ENCODE measurements around the gene CDK8.

The CDK8 gene

DNA sequence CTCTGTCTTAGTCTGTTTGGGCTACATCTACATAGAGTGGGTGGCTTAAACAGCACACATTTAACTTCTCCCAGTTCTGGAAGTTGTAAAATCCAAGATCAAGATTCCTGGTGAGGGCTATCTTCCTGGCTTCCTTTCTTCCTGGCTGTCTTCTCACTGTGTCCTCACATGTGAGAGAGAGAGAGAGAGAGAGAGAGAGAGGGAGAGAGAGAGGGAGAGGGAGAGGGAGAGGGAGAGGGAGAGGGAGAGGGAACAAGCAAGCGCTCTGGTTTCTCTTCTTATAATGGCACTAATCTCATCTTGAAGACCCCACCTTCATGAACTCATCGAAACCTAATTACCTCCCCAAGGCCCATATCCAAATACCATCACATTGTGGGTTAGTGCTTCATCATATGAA is 69.2 kb downstream of the CDK8 start:
- DNase-seq: no peak

GRCh38 chr13:26323764-26324163 is 69.8 kb downstream of the CDK8 start:
- DNase-seq: no peak

DNA sequence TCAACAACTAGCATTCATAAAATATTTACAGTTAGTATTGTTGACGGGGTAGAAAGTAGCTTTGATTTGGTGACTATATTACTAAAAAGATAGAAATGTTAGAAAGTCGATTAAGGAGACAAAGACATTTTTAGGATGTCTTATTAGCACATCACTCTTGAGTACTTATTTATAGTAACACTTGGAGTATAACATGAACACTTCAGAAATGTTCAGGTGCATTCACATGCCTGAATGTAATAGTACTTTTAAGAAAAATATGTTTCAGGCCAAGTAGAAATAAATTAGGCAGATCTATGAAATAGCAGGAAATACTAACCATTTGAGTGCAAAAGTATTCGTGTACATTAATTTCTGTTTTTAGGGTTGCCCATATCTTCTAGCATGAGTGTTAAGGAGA is 70.4 kb downstream of the CDK8 start:
- no peak for DNase-seq

DNA sequence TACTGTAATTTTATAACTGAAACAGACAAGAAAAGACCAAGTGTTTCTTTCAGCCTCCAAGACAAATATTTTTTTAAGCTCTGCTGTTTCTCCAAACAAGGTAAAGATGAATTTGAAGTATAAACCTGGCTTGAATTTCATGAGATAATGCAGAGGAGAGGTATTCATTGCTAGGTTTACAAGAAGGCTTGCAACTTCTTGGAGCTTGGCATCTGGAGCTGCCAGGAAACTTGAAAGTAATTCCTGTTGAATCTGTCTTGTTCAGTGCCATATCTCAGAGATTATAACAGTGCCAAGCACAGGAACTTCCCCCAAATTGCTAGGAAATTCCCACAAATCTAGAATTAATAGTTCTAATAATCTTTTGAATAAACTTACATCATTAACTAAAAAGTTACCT is 70.9 kb downstream of the CDK8 start:
- DNase-seq: no peak

DNA sequence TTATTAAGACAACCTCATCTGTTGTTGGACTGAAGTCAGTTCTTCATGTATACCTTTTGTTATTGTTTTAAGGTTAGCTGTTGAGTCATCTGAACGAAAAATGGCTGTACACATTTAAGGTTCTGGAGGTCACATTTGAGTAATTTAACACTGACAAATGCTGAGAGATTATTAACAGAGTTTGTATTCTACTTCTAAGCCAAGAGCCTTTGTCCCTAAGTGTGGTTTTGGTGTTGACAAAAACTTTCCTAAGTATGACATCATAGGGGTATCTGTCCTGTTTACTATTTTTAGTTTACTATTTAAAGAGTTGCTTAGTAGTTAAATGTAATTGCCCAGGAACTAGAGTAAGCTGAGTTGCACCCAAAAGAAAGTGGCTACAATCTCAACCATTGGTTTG is 71.9 kb downstream of the CDK8 start:
- DNase-seq: no peak

DNA sequence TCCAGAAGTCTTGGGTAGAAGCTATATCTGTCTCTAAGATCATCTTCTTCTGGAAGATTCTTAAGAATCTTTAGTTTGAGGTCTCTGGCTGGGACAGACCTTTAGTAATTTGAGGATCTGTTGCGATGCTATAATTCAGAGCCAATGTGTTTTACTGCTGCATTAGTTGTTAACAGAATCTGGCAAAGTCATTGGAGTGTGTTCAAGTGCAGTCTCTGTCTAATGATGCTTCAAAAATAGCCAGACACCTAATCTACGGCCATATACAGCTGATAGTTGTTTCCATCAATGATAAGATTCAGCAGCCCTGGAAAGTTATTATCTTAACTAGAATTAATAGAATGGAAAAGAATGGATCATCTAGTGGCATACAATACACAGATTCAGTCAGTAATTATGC is 72.6 kb downstream of the CDK8 start:
- no peak for DNase-seq

DNA sequence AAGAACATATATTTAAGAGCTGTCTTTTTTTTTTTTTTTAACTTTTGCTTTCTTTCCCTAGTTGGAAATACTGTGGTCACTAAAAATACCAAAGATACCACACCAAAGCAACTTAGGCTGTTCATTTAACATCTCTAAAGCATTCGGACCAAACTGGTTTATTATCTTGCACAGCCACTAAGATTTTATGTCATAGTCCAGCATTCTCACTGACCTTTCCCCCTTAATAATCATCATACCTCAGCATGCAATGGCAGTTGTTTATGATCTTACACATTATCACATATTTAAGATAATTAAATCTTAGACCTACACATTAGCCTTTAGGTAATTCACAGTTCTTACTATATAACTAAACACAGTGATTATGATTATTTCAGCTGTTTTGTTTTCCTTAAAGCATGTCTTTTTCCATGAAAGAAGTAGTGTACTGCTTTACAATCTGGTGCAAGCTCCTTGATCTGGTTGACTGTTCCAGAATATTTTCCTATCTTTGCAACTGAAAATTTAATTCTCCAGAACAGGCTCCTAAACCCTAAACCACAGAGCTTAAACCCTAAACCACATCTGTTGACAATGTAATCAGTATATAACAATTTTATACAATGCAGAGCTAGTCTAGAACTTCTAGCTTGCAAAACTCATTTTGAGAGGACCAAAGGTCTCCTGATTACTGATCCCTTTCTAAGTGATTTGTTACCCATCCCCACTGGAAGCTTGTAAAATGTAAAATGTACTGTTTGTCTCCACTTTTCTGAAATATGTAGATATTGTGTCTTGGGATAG is 74.2 kb downstream of the CDK8 start:
- no peak for DNase-seq

GRCh38 chr13:26335158-26335557 is 81.2 kb downstream of the CDK8 start:
- no peak for DNase-seq

- no peak for DNase-seq
Measured at GRCh38 chr13:26340807-26341206, 86.9 kb downstream of the CDK8 start.

- no peak for DNase-seq
Measured at GRCh38 chr13:26342898-26343297, 89.0 kb downstream of the CDK8 start.

- no peak for DNase-seq
Measured at GRCh38 chr13:26343816-26344215, 89.9 kb downstream of the CDK8 start.

DNA sequence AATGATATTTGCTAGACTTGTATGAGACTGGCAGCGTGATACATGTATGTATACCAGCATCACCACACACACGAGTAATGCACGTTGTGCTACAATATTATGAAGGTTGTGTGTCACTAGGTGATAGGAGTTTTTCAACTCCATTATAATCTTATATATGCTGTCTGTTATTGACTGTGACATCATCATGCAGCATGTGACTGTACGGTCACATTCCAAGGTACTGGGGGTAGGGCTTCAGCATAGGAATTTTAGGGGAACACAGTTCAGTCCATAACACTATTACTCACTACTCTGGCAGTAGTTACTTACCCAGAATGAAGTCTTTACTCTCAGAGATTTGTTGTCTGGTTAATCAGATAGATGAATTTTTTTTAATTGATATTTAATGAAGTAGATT is 91.1 kb downstream of the CDK8 start:
- DNase-seq: no peak

DNA sequence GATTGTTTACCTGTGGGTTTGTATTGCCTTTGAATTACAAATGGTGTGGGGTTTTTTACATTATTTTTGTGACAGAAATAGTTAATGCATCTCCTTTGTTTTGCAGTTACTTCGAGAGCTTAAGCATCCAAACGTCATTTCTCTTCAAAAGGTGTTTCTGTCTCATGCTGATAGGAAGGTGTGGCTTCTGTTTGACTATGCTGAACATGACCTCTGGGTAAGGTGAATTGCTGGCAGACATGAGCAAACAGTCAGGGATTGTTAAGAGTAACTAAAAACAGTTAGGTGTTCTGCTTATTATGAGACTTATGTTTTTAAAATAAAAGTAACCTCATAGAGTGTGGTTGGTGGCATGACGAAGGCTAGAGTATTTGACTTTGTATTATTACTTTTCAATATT is 95.0 kb downstream of the CDK8 start:
- no peak for DNase-seq

GRCh38 chr13:26362261-26362660 is 108.3 kb downstream of the CDK8 start:
- no peak for DNase-seq

DNA sequence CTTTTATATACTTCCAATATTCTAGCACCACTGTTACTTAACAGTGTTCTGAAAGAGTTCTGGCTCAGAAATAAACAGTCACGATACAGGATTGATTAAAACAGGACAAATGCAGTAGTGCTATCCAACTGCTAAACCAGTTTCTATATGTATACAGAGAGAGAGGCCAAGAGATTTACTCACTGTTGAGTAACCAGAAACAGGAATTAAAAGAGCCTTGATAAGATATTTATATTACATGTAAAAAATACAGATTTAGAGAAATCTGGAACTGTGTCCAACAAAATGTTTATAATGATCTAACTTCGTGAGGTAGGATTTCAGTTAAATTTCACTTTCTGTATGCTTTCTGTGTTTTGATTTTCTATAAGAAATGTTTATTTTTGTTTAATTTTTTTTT is 116.6 kb downstream of the CDK8 start:
- DNase-seq: no peak

GRCh38 chr13:26372747-26373146 is 118.8 kb downstream of the CDK8 start:
- no peak for DNase-seq

- DNase-seq: no peak
Measured at GRCh38 chr13:26376430-26376829, 122.5 kb downstream of the CDK8 start.

DNA sequence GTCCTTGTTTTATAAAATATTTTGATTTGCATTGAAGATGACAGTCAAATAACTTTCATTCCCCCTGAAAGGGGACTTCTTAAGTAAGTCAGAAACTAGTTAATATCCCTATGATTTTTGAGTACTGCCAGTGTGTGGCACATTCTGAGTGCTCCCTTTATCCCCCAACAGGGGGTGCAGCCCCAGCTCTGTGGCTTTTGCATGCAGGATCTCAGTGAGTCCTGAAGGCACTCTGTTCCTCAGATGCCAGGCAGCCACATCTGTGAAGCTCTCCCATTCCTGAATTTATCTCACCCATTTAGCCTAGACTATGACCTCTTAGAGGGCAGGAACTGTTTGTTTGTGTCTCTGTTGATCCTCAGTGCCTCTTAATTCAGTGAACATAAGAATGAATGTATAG is 123.1 kb downstream of the CDK8 start:
- DNase-seq: no peak

DNA sequence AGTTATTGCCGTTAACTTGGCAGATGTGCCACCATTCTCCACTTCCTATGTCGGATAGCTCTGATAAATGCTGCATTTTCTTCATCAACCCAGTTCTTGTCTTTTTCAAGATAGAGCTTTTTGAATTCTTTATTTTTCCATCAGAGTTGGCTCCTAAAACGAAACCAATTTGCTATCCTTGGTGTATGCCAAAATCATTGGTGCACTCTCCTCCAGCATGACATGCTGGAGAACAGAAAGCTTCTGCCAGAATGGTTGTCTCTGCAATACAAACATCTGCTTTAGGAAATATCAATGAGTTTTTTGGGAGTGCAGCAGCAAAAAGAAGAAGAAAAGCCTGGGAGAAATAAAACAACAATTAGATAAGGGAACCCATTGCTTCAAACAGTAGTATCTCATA is 124.2 kb downstream of the CDK8 start:
- no peak for DNase-seq

DNA sequence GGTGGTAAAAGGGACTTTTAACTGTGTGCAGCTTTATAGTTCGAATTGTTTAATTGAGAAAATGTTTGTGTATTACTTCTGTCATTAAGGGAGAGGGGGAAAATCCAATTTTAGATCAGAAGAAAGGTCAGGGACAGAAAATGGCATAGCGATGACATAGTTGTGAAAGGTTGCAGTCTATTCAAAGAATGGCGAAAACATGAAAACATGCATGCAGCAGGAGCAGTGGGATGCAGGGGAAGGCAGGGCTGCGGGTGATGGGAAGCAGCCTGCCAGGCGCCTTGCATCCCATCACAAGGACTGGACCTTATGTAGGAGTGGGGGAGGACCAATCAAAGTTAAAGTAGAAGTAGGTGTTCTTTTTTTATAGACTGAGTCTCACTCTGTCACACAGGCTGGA is 125.9 kb downstream of the CDK8 start:
- DNase-seq: no peak

GRCh38 chr13:26380930-26381329 is 127.0 kb downstream of the CDK8 start:
- DNase-seq: no peak

- no peak for DNase-seq
Measured at GRCh38 chr13:26382366-26382765, 128.4 kb downstream of the CDK8 start.

DNA sequence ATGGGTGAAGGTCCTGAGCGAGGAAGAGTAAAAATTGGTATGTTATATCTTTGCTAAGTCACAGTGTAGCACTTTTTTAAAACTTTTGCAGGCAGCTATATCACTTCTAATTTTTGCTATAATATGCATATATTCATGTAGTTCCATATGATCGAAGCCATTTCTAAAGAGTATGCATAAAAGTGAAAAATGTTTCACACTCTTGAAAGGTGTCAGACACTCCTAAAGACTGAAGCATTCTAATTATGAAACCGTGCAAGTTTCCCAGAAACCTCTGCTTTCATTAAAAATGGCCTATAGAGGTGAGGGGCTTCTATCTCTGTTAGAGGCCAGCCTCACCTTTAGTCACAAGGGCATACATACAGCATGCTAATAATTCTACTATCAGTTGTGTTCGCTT is 128.9 kb downstream of the CDK8 start:
- no peak for DNase-seq

DNA sequence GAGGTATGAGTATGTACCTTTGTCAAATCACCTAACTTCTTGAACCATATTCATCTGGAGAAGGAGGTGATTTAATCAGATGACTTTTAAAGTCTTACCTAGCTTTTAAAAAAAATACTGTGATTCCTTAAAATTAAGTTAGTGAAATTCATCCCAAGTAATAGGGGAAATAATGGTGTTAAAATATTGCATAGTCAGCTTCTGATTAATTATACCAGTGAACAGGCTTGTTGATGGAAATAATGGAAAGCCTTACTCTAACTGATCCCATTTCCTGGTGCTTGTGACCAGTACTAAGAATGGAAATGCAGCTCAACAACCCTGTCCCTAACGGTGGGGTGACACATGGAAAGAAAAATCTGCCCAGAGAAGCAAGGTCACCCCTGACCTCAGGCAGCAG is 130.7 kb downstream of the CDK8 start:
- DNase-seq: no peak

GRCh38 chr13:26386026-26386425 is 132.1 kb downstream of the CDK8 start:
- no peak for DNase-seq

DNA sequence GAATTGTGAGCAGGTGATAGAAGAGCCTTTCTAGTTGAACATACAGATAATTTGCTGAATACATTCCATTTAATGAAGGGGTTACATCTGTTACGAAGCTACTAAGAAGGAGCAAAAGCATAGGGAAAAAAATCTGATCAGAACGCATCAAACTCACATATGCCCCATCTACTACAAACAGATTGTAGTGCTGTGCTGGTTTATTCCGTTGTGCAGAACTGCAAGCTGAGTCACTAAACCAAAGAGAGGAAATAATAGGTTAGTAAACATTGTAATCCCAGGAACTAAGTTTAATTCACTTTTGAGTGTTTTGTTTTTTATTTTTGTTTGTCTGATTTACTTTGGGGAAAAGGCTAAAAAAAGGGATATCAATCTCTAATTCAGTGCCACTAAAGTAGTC is 136.3 kb downstream of the CDK8 start:
- no peak for DNase-seq

Data from 8988T (cell line).